T-helper 9 cell (primary cell): ENCODE data around the gene MED13.
A peak's percentile ranks its signal among the peaks of the same experiment; 100 is the strongest.
"Not testable (repeated sequence)": the region's sequence is repeated elsewhere in the genome, so short reads cannot be mapped to it uniquely, and the experiment has no call there.

Source experiments
- DNase-seq: peaks from one replicate; pipeline ENCODE4 v3.0.0-alpha.2; 2020

Gene MED13

GRCh38 chr17:62090021-62090824 is 25.1 kb upstream of the MED13 start:
- DNase-seq, result no peak

- no peak for DNase-seq
These were observed 24.3 kb upstream of the MED13 start for GRCh38 chr17:62089334-62089733.

- DNase-seq, result no peak
These were observed 21.7 kb upstream of the MED13 start for GRCh38 chr17:62086737-62087136.

- DNase-seq, result no peak
These were observed 20.7 kb upstream of the MED13 start for GRCh38 chr17:62085511-62086408.

- DNase-seq, result no peak
These were observed 19.5 kb upstream of the MED13 start for GRCh38 chr17:62084585-62084984.

GRCh38 chr17:62083651-62084050 is 18.6 kb upstream of the MED13 start:
- no peak for DNase-seq

- DNase-seq, result no peak
These were observed 15.6 kb upstream of the MED13 start for GRCh38 chr17:62080647-62081046.

- DNase-seq, result no peak
These were observed 12.9 kb upstream of the MED13 start for GRCh38 chr17:62078009-62078408.

- no peak for DNase-seq
These were observed 12.0 kb upstream of the MED13 start for GRCh38 chr17:62076864-62077788.

GRCh38 chr17:62075308-62075815 is 10.3 kb upstream of the MED13 start:
- DNase-seq, result no peak

GRCh38 chr17:62073993-62074392 is 8.9 kb upstream of the MED13 start:
- DNase-seq, result no peak

- DNase-seq, result not testable (repeated sequence)
These were observed 7.8 kb upstream of the MED13 start for GRCh38 chr17:62072855-62073254.

GRCh38 chr17:62070900-62071299 is 5.8 kb upstream of the MED13 start:
- no peak for DNase-seq

GRCh38 chr17:62067165-62068145 is 2.4 kb upstream of the MED13 start:
- DNase-seq, result no peak

GRCh38 chr17:62065611-62066468 is 762 bp upstream of the MED13 start:
- peak; percentile 99 for DNase-seq

- DNase-seq, result no peak
These were observed 868 bp downstream of the MED13 start for GRCh38 chr17:62064029-62064790.

GRCh38 chr17:62062944-62063343 is 2.1 kb downstream of the MED13 start:
- no peak for DNase-seq

- no peak for DNase-seq
These were observed 2.8 kb downstream of the MED13 start for GRCh38 chr17:62062302-62062701.

GRCh38 chr17:62059414-62059813 is 5.7 kb downstream of the MED13 start:
- DNase-seq, result no peak
